NCI-H1105 treated with DMSO at 0.1 percent for 48 hours (cell line): ENCODE results near the gene CRACR2B.

ENCODE experiments used
- DNase-seq: peaks from one replicate; lab custom pipeline; 2025; lab: John Stamatoyannopoulos, UW

Gene CRACR2B

DNA sequence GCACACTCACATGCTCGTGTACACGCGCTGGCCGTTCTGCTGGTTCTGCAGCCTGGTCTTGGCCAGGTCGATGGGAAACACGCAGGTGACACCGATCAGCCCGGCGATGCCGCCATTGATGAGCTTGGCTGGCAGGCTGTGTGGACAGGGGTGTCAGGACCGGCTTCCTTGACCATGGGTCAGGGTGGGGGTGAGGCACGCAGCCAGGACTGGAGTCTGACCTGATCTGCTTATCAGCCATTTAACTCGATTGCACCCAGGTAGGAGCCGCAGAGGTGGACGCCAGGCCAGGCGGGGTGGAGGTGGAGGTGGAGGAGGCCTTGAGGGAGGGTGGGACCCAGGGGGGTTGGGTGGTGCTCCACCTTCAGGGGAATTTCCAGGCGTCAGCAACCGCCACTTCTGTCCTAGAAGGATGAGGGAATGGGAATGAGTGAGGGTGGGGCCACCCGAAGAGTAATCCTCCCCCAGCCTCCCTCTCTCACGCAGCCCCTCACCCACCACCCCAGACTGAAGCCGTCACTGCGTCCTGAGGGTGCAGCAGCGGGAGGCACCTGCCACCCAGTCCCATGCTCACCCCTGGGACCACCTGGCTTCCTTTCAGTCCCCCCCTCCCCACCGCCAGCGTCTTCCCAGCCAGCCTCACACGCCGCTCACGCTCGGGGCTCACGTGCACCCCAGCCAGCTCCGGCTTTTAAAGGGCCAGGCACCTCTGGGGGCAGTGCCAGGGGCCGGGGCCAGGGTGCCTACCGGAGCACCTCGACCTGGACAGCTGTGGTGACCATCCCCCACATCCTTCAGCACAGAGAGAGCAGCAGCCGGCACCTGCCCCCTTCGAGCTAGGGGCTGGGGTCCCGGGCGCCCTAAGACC is 32.7 kb upstream of the CRACR2B start:
- DNase-seq = peak; percentile 26

DNA sequence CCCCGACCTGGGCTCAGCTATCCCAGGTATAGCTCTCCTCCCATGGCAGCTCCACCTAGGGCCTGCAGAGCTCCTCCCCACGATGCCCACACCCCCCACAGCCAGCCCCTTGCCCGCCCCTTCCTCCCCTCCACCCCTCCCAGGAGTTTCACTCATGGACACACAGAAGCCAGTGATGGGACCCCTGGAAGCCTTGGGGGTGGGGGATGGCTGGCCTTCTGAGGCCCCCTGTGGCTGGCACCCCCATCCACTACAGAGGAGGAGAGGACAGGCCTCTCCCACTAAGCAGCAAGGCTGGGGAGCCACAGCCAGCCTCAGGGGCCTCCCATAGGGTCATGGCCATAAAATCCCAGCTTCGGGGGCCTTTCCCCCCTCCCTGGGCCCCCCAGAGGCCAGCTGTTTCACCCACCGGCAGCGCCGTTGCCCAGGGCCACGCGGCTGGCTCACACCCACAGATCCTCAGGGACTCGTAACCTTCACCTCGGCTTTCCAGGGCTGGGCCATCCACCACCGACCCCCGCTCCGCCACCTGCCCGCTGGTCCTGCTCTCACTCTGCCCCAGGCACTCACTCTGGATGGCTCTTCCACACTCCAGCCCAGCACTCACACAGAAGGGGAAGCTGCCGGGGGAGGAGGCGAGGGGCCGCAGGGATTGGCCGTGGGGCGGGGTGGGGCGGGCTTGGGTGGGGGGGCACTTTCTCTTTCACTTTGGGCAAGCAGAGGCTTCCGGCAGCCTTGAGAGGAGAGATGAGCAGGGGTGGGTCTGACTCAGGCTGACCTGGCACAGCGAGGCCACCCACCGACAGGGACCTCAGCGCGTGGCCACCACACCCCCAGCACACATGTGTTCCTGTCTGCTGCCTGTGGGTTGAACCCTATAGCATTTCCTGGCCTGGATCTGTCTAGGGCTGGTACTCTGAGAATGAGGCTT is 31.8 kb upstream of the CRACR2B start:
- DNase-seq = peak; percentile 37

DNA sequence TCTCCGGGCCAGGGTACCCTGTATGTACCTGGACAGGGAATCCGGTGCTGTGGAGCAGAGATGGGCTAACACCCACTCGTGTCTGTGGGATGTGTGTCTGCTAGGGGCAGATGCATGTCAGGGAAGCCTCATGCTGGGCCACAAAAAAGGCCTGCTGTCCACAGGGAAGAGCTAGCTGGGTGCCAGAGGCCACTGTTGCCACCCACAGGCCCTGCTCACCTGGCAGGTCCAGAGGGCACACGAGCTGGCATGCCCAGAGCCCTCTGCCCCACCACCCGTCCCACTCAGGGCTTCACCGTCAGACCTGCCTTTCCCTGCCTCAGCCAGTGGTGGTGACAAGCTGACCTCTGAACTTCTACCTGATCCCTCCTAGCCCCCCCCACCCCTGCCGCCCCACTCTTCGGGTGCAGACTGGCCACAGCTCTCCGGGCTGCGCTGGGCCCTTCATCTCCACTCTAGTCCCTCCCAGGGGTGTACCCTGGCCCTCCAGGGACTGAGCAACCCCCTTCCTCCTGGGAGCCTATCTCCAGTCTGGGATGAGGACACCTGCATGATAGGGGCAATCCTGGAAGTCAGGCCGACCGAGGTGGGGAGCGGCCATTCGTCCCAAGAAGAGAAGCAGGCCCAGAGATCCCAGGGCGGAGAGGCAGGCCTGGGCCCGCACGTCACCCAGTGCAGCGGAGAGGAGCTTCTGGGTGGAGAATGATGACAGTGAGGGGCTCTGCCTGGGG is 31.0 kb upstream of the CRACR2B start:
- DNase-seq = no peak

DNA sequence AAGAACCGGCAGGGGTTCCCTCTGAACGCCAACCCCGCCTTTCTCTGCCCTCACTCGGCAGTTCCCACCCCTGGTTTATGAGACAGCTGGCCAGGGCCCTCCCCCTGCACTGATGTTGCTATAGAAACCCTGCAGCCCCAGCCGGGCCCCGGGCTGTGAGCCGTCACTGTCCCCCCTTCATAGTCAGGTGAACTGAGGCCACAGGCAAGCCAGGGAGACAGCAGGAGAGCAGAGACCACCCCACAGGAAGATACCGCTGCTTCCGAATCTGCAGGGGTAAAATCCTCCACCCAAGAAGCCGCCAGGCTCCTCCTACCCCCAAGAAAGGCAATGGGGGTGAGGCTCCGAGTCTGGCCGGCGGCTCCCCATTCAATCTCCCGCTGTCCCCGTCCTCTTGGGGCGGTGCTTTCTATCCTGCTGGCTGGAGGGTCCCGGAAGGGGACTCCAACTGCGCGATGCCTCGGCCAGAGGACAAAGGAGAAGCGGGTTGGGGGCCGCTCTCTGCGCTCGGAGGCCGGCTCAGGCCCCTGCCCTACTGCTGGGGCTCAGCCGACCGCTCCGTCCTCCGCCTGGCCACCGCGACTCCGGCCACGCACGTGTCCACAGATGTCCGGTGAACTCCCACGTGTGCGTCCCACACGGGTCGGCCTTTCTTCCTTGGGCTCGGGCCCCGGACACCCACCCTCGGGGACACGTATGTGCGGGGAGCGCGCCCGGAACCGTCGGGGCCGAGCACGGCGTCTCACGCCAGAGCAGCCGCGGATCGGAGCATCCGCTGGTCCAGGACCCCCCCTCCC is 30.2 kb upstream of the CRACR2B start:
- peak; percentile 72 for DNase-seq

DNA sequence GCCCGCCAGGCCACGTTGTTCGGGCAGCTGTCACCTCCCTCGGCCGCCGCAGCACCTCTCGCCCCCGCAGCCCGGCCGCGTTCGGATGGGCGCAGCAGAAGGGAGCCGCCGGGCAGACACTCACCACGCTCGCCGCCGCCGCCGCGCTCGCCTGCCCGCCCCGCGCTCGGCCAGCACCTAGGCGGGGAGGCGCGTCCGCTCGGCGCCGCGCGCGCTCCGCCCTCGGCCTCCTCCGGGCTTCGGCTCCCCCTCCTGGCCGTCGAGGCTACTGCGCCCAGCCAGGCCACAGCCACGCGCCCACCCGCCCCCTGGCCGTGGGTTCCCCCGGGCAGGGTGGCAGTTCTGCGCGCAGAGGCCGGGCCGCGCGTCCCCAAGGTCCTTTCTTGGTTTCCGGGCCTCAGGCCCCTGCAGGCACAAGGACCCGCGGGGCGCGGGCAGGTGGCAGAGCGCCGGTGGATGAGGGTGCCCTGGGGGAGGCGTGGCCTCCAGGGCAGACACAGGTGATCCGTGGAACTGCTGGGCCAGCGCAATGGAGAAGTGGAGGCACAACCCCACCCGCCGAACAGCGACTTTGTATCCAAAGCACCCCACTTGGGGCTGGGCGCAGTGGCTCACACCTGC is 29.5 kb upstream of the CRACR2B start, which contains the start of gene SLC25A22:
TSS of gene SLC25A22 (minus strand) at position 189 of the 621 bp plus-strand sequence. CDS start 3,275 bp downstream, outside the sequence.
- peak; percentile 52 for DNase-seq

DNA sequence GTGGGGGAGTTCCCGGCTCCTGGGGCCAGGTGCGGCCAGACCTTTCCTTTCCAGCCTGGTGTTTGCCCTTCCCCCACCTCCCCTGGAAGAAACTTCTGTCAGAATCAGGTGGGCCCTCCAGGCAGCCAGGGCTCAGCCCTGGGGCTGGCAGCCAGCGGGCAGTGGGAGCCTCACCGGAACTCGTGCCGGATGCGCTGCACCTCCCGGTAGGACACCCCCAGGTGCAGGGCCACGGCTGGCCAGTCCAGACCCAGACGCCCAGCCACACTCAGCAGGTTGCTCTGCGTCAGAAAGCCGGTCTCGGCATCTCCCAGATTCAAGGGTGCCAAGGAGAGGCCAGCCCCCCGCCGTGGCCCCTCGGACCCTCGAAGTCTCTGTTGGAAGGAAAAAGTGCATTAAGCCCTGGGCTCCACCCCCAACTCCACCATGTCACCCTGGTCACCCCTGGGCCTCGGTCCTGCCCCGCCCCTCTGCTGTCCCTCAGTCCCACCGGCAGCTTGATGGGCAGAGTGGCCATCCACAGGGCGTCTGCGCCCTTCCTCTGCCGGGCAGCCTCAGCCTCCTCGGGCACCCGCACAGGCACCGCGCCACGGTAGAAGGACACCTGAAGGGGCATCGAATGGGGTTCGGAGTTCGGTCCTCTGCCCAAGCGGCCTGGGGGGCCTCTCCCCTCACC is 27.9 kb upstream of the CRACR2B start:
- DNase-seq = no peak

DNA sequence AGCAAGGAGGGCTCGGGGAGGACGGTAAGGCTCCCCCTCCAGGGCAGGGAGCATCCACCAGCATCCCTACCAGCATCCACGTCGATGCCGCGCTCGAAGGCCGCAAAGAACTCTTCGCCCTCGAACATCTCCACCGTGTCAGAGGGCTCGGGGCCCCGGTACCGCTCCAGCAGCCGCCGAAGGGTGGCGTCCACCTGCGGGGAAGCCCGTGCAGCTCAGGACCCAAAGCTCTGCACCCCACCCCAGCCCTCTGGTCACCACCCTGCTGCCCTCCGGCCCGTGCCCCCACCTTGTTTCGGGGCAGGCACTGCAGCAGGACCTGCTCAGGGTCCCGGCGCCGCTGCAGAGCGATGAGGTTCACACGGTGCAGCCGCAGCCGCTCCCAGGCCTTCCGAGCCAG is 27.2 kb upstream of the CRACR2B start:
- no peak for DNase-seq

DNA sequence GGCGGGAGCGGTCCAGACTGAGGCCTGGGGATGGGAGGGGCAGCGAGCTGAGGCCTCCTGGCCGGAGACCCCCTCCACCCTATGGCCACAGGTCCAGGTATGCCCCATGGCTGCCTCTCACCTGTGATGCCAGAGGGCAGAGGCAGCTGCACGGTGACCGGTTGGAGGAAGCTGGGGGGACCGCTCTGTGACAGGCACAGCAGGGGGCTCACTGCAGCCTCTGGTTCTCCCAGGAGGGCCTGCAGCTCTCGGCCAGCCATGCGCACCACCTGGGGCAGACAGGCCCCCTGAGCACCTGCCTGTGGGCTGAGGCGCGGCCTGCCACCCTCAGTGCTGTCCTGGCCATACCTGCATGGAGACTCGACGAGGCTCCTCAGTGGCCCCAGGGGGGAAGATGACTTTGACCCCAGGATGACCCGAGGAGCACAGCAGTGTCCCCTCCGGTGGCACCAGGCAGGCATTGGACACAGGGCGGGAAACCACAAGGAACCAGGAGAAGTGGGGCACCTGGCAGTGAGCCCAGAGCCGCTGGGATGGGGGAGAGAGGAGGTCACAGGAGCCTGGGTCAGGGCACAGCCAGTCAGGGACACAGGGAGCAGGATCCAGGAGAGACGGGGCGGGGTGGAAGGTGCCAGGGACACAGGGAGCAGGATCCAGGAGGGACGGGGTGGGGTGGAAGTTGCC is 26.5 kb upstream of the CRACR2B start:
- no peak for DNase-seq

DNA sequence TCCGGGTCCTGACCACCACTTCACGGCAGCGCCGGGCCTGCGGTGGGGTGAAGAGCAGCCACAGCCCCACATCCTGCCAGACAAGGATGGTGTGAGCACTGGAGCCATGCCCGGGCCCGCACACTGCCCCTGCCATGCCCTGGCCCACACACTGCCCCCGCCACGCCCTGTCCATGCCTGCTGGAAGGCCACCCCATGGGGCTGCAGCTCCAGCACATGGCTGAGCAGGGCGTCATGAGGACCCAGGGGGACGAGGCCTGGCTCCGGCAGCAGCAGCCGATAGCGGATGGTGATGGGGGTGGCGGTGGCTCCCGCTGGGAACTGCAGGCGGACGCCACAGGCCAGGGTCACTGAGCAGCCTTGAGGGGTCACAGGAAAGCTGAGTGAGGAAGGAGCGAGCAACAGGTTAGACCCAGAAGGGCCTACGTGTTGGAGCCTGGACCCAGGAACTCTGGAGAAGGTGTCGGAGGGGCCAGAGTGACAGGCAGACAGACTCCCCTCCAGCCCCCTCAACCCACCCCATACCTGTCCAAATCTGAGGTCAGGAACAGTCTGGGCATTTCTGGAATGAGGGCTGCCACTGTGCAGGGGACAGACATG is 25.6 kb upstream of the CRACR2B start:
- no peak for DNase-seq

DNA sequence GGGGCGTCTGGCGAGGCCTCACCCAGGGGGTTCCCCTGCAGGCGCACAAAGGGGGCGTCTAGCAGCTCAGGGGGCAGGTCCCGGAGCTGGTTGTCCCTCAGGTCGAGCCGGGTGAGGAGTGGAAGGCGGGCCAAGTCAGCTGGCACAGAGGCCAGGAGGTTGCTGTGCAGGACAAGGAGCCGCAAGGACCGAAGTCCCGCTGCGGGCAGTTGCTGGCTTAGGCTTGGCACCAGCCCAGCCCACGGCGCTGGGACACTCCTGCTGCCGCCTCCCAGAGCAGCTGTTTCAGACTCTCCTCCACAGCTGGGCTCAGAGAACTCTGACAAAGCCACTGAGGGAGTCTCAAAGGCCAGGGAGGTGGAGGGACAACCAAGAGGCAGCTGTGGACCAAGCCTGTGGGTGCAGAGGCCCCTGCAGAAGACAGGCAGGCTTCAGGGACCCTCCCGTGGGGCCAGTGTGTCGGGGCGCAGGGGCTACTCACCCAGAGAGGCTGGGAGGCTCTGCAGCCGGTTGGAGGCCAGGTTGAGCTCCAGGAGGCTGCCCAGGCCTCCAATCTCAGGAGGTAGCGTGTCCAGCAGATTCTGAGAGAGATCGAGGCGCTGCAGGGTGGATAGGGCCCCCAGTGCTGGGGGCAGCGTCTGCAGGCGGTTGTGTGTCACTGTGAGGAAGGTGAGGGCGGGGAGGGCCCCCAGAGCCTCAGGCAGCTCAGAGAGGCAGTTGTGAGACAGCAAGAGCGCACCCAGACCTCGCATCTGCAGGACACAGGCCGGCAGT is 24.8 kb upstream of the CRACR2B start:
- no peak for DNase-seq

DNA sequence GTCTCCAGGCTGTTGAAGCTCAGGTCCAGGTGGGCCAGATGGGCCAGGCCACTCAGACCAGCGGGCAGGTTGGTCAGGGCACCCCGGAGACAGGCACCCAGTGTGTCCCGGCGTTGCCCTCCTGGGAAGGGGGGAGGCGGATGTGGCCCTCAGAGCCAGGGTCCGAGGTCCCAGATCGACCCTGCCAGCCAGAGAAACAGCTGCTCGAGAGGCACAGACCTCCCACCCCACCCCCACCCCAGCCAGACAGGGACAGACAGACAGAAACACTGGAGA is 24.3 kb upstream of the CRACR2B start:
- DNase-seq = no peak

DNA sequence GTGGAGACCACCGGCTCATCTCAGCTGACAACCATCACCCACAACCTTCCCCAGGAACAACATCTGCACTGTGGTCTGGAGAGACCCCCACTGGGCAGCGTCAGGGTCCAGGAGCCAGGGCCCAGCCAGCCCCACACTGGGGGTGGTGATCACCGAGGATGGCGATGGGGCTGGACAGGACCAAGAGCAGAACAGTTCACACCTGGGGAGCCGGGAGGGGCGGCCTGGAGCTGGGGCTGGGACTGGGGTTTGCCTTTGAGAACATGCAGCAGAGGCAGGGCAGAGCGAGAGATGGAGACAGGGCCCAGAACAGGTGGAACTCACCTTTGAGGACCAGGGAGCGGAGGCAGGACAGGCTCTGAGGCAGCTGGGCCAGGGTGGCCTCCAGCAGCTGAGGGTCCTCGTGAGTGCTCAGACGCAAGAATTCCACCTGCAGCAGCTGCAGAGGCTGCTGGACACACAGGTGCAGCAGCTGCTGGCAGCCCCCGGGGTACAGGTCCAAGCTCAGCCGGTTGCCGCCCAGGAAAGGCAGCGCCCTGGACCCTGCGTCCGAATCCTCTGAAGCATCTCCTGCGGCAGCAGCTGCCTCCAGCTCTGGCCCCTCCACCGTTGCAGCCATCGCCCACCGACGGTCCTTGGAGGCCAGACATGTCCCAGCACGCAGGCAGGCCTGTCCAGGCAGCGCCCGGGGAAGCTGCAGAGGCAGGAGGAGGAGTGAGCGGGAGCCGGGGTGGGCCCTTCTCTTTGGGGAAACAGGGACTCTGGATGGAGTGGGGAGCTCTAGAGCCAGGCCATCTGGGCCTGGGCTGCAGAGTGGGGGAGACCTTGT is 23.7 kb upstream of the CRACR2B start:
- peak; percentile 87 for DNase-seq

DNA sequence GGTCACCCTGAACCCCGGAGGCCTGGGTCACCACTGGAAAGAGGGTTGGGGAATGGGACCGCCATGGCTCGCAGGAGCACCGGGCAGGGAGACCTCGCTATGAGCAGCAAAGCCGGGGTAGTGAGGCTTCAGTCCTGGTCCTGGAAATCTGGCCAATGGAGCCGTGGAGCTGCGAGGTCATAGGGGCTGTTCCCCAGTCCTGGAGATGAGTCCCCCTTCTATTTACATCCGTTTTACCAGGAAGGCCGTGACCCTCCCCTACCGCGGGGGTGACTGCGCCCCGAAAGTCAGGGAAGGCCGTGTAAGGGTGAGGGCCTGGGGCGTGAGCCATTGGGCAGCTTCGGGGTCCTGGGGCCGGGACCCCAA is 23.1 kb upstream of the CRACR2B start:
- peak; percentile 71 for DNase-seq

DNA sequence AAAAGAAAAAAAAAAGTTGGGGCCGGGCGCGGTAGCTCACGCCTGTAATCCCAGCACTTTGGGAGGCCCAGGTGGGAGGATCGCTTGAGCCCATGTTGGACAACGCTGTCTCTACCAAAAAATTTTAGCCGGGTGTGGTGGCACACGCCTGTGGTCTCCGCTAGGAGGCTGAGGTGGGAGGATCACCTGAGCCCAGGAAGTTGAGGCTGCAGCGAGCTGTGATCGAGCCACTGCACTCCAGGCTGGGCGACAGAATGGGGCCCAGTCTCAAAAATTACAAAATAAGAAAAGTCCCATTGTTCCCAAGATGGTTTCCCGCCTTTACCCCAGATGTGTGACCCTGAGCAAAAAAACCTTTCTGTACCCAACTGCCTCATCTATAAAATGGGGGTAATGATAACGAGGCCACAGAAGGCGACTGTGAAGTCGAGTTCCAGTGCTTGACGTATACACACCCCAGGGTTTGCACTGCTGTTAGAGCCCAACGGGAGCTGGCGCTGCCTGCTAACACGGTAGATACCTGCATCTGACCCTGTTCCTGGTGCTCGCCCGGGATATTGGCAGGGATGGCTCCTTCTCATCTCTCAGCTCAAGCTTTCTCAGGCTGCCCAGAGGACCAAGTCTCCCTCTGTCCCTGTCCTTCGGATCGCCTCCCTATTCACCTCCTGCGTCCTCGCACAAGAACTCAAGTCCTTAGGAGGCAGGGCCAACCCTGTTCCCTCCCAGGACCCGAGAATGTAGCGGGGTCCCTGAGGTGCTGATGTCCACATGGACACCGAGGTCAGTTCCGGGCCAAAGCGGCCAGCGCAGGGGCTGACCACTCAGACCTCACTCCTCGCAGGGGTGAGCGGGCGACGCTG is 19.1 kb upstream of the CRACR2B start:
- no peak for DNase-seq

DNA sequence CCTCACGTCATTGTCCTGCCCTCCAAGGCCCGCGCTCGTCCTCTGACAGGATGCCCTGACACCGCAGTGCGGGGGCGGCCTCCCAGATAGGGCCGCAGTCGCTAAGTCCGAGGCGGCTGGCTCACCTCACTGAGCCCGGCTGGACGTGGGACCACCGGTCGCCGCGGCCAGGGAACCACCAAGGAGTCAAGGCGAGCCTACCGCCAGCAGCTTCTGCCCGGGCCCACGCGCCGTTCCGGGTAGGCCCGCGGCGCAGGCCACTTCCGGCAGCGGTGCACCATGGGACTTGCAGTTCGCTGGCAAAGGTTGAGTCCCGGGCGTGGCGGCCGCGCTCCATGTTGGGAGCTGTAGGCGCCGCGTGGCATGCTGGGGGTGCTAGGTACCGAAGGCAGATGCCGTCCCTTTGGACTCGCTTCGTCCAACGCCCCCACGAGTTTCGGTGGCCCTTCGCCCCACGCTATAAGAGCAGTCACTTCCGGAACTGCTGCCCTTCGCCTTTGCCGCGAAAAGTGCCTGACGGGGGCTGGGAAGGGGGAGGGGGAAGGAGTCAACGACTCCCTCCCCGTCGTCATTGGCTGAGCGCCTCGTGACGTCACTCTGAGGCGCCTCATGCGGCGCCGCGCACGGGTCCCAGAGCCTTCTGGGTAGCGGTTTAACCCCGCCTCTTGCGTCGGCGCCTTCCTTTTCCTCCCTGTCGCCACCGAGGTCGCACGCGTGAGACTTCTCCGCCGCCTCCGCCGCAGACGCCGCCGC is 18.3 kb upstream of the CRACR2B start, which contains the start of gene RPLP2:
TSS of gene RPLP2 (plus strand) at position 681 of the 753 bp plus-strand sequence. CDS start 268 bp downstream, outside the sequence.
- DNase-seq = peak; percentile 93

DNA sequence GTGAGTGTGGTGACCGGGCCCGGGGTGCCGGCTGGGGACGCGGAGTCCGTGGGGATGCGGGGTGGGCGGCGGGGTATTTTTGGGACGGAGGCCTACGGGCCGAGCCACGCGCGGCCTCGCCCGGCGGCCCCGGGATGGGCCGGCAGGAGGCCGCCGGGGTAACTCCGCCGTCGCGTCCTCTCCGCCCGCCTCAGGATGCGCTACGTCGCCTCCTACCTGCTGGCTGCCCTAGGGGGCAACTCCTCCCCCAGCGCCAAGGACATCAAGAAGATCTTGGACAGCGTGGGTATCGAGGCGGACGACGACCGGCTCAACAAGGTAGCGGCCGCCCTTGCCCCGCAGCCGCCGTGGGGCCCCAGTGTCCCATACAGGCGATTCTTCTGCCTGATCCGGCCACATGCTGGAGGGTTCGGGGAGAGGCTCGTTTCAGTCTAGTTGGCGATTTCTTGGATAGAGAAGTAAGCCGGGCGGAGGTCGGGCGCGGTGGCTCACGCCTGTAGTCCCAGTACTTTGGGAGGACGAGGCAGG is 17.6 kb upstream of the CRACR2B start:
- no peak for DNase-seq
